CD1c-positive myeloid dendritic cell (primary cell): ENCODE measurements around the gene ALOX5.

Experiments
- DNase-seq: peaks from one replicate; pipeline ENCODE4 v3.0.0-alpha.2; 2016; ENCODE audit errors: extremely low spot score

The ALOX5 gene

GRCh38 chr10:45443101-45444009, 69.3 kb downstream of the ALOX5 start:
- no peak for DNase-seq

- no peak for DNase-seq
Observed at GRCh38 chr10:45444022-45444421, 70.0 kb downstream of the ALOX5 start.

DNA sequence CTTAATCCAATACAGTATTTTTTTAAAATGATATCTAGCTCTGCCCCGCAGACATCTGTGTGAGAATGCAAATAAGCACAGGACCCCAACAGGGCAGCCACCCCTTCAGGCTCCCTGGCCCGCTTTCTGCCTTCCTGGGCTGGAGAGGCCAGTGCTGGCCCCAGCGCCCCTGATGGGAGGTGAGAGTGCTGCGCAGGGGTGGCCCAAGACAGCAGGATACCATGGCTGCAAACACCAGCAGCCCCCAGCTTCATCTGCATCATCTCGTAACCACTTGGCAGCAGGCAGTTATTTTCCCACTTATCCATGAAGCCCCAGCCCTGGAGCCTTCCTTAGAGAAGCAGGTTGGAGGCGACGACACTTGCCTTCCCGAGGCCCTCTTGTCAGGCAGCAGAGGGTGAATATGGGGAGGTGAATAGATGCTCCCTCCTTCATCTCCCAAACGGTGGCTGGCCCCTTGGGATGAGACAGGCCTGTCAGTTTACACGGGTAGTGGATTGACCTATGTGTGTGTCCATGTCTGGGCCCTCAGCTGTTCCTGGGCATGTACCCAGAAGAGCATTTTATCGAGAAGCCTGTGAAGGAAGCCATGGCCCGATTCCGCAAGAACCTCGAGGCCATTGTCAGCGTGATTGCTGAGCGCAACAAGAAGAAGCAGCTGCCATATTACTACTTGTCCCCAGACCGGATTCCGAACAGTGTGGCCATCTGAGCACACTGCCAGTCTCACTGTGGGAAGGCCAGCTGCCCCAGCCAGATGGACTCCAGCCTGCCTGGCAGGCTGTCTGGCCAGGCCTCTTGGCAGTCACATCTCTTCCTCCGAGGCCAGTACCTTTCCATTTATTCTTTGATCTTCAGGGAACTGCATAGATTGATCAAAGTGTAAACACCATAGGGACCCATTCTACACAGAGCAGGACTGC, 71.2 kb downstream of the ALOX5 start:
- no peak for DNase-seq

DNA sequence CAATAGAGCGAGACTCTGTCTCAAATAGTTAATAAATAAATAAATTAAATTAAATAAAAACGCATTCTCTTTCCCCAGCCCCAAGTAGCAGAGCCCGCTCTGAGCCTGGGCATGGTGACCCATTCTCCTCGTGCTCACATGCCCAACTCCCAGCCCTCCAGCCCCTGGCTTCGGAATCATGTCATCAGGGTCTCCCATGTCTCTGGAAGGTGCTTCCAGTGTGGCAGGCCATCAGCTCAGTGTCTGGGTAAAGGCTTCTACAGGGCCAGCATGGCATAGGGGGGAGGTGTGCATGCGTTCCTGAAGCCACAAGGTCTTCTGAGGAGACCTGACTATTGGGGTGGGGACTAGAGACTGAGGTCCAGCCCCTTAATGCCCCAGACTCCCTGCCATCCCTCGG, 72.8 kb downstream of the ALOX5 start:
- DNase-seq: no peak

DNA sequence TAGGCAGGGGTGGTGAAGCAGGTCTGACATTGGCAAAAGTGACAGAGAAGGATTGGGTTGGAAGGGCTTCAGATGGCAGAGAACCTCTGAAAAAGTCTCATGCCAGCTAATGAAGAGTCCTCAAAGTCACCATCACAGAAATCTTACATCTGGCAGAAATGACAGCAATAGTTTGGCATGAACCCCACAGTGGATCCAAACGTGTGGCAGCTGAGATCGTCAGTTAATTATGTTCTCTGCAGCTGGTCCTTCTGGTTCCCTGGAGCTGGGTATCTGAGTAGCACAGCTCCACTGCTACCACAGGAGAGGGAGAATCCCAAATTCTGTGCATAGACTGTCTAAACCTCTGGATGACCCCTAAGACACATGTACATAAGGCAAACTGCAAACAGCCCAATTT, 73.4 kb downstream of the ALOX5 start:
- no peak for DNase-seq

DNA sequence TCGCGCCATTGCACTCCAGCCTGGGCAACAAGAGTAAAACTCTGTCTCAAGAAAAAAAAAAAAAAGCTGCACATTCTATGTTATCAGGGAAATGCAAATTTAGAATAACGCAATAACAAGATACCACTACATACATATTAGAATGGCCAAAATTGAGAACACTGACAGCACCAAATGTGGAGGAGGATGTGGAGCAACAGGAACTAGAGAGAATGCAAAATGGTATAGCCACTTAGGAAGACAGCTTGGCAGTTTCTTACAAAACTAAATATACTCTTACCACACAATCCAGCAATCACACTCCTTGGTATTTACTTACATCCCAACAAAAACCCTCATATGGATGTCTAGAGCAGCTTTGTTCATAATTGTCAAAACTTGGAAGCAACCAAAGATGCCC, 76.8 kb downstream of the ALOX5 start:
- DNase-seq: no peak

DNA sequence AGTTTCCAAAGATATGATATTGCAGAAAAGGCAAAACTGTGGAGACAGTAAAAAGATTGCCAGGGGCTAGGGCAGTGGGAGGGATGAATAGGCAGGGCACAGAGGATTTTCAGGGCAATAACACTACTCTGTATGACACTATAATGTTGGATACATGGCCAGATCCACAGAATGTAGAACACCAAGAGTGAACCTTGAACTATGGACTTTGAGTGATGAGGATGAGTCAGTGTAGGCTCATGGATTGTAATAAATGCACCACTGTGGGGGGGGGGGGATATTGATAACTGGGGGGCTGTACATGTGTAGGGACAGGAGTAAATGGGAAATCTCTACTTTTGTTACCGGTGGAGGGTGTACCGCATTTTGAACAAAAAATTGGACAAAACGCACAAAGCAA, 77.4 kb downstream of the ALOX5 start:
- no peak for DNase-seq

DNA sequence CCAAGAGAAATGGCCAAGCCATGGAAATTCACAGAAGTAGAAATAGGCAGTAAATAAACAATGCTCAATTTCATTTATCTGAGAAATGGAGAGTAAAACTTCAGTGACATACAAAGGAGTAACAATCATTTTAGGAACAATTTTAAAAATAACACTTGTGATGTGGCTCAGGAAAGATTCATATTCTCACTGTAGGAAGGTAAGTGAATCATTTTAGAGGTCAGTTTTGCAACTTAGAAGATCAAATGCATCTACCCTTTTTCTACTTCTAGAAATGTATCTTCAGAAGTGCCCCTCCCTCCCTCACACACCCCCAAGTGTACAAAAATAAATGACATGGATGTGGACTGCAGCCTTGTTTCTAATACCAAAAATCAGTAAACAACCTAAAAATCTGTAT, 78.3 kb downstream of the ALOX5 start:
- DNase-seq: no peak

- DNase-seq: no peak
Observed at GRCh38 chr10:45452743-45453452, 78.9 kb downstream of the ALOX5 start.

DNA sequence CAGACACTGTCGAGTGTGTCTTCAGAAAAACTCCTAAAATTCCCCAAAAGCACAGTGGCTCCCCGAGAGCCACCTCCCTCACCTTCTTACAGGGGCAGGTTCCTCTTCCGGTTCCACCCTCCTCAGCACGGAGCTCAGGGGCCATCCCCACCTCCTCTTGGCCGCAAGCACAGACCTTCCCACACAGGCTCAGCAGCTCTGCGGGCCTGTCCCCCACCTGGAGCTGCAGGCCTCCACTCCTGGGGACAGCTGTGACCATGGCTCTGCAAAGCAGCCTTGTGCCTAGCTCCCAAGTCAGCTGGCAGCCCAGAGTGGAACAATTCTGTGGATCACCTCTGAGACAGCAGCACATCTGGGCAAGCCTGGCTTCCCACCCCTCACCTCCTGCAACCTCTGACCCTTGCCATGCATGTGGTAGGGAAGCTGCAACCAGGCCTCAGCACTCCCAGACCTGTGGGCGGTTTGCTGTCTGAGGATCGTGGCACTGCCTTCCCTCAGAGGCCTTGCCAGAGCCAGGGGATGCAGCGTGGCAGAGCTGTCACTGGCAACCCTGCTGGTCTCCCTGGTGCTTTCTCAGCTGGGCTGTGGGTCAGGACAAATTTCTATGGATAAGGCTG, 79.7 kb downstream of the ALOX5 start:
- peak; percentile 57 for DNase-seq

DNA sequence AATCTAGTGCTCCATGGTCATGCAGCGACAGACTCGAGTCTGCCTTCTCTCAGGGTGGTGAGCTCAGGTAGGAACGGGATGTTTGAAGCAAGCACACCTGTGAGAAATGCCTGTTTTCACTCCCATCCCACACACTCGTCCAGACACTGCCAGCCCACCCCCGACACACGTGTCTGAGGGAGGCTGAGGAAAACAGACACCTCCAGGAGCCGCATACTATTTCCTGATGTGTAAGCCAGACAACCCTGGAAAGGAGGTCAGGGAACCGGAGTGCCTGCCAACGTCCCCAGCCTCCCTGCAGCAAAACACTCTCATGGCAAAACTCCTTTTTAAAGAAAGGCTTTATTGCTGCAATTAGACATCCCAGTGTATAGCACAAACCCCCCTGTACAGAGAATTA, 80.2 kb downstream of the ALOX5 start:
- no peak for DNase-seq

GRCh38 chr10:45454859-45455258, 80.8 kb downstream of the ALOX5 start:
- DNase-seq: no peak

- no peak for DNase-seq
Observed at GRCh38 chr10:45456233-45456632, 82.2 kb downstream of the ALOX5 start.

GRCh38 chr10:45456822-45457221, 82.8 kb downstream of the ALOX5 start:
- DNase-seq: no peak

GRCh38 chr10:45457487-45457886, 83.5 kb downstream of the ALOX5 start:
- no peak for DNase-seq

- DNase-seq: peak; percentile 85
Observed at GRCh38 chr10:45460235-45460878, 86.3 kb downstream of the ALOX5 start.

DNA sequence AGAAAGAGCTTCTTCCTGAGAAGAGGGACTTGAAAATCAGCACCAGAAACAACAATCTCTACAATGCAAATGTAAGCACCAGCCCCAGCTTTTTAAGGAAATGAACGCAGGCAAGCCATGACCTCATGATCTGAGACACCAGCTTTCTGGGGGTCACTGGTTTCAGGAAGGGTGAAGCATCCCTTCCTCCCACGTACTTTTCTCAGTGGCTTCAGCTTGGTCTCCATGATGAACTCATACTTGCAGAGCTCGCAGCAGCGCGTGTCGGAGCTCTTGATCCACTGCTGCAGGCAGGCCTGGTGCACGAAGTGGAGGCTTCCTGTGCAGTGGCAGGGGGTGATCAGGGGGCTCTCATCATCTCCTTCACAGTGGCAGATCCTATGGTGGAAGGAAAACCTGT, 87.0 kb downstream of the ALOX5 start:
- peak; percentile 95 for DNase-seq

- DNase-seq: no peak
Observed at GRCh38 chr10:45463244-45464116, 89.5 kb downstream of the ALOX5 start.

DNA sequence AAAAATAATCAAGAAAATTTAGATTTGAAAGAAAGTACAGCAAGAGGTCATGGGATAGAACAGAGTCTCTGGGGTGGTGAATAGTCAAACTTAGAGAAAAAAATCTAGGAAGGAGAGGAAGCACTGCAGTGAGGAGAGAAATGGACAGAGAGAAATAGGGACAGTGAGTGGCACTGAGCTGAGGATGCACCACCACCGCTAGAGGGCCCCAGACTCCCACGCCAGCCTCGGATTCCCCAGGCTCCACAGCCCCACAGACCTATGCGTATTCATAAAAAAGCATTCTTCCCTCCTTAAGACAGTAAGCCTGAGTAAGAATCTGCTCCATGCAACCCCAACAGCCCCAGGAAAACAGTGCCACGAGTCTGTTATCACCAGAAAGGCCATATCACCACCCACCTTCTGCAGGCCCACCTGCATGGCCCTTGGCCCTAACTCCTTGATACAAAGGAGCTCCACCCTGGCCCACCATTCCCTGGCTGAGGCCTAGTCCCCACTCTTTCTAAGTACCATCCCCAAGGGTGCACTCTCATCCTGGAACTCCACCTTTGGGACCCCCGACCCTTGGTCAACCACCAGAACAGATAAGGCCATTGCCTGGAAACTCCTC, 91.0 kb downstream of the ALOX5 start:
- peak; percentile 81 for DNase-seq

DNA sequence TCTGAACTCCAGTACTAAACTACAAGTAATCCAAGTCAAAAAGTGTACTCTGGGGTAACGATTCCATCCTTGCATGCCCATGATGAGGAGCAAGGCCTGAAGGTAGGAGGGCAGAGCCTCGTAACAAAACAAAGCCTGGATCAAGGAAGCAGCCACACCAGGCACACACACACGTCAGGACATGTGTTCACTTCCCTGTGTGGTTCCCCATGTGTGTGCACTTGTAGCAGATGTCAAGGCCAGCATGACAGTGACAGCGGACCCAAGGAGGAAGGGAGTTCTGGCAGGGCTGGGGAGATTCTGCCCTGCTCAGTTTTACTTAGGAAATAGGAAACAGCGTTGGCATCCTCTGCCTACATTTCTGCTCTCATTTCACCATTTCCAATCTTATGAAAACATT, 92.8 kb downstream of the ALOX5 start:
- DNase-seq: peak; percentile 75
